GM12878 (cell line): Measurements from ENCODE around the gene DNAH3. TPM values are rescaled to one million over a fixed set of nuclear protein-coding genes. Genes with fewer than 3 reads are reported as not detected.
A peak's percentile ranks its signal among the peaks of the same experiment; 100 is the strongest.

ENCODE experiments used
- ATAC-seq: fragments of 200-7000 bp; cut with Tn5 transposase; 3 replicates; pipeline ENCODE4 v1.9.1; 2020; ENCODE audit warnings: mild to moderate bottlenecking, moderate library complexity
- BruUV-seq: library from RNA; stranded (reverse); fragments of 400-500 nt; replicated peaks from 2 replicates; lab custom pipeline; 2021; lab: Mats Ljungman, UMichigan
- CTCF ChIA-PET: fragments of 300-600 bp; sonication (Branson Sonifier 250); formaldehyde crosslinking; extraction: SDS; loops from one replicate; lab custom pipeline; 2021; ENCODE audit warnings: inconsistent platforms; lab: Yijun Ruan, JAX
- POLR2A ChIA-PET: fragments of 350-600 bp; formaldehyde crosslinking; extraction: SDS; loops from one replicate; lab custom pipeline; 2021; ENCODE audit warnings: inconsistent platforms; lab: Charles Lee
- RAD21 ChIA-PET: fragments of 300-600 bp; sonication (Branson Sonifier 250); formaldehyde crosslinking; loops from one replicate; lab custom pipeline; 2023; ENCODE audit warnings: antibody characterized with exemption; ENCODE audit not compliant: unreplicated experiment; lab: Charles Lee
- SMC1A ChIA-PET: fragments of 300-600 bp; sonication (Branson Sonifier 250); formaldehyde crosslinking; loops from one replicate; lab custom pipeline; 2023; ENCODE audit not compliant: unreplicated experiment, uncharacterized antibody; lab: Charles Lee
- DNase-seq: peaks from one replicate; pipeline ENCODE4 v3.0.0-alpha.2; 2011; ENCODE audit warnings: low read depth, low spot score
- FAIRE-seq: peaks from 3 replicates; lab custom pipeline; 2011; peaks lifted over from hg19 to GRCh38; lab: Jason Lieb, UNC
- H2AFZ ChIP-seq: 2 replicates; pipeline ENCODE4 v1.6.0; 2011; ENCODE audit warnings: low read depth, low read length, control low read depth; ENCODE audit not compliant: control insufficient read depth
- H3K27ac ChIP-seq: 2 replicates; pipeline ENCODE4 v1.5.1; 2011; ENCODE audit warnings: control low read depth; ENCODE audit not compliant: control insufficient read depth, insufficient read depth
- H3K27me3 ChIP-seq, 2 experiments: replicated peaks in 1 of 2; 2 replicates each; pipeline versions ENCODE4 v1.6.0 to v1.6.1; 2011; ENCODE audit warnings: low read length in 1 of 2; ENCODE audit not compliant: control insufficient read depth in 2 of 2, insufficient read depth in 2 of 2
- H3K36me3 ChIP-seq, 2 experiments: 2 replicates each; pipeline ENCODE4 v1.5.1; 2011; ENCODE audit warnings: low read length in 1 of 2; ENCODE audit not compliant: control insufficient read depth in 2 of 2, insufficient read depth in 2 of 2
- H3K4me1 ChIP-seq: 2 replicates; pipeline ENCODE4 v1.6.1; 2011; ENCODE audit warnings: mild to moderate bottlenecking, low read length, moderate library complexity, mixed read lengths; ENCODE audit not compliant: control insufficient read depth, insufficient read depth
- H3K4me2 ChIP-seq: 2 replicates; pipeline ENCODE4 v1.6.0; 2011; ENCODE audit warnings: control low read depth; ENCODE audit not compliant: control insufficient read depth, insufficient read depth
- H3K4me3 ChIP-seq: fragments of 200-600 bp; sonication (generic); 2 replicates; pipeline ENCODE4 v1.5.1; 2016
- H3K79me2 ChIP-seq: 2 replicates; pipeline ENCODE4 v1.6.0; 2011; ENCODE audit warnings: low read length; ENCODE audit not compliant: control insufficient read depth, insufficient read depth
- H3K9ac ChIP-seq: 2 replicates; pipeline ENCODE4 v1.8.0; 2011; ENCODE audit warnings: low read length, control low read depth, mixed read lengths; ENCODE audit not compliant: control insufficient read depth, insufficient read depth
- H3K9me3 ChIP-seq: replicated peaks from 3 replicates; pipeline ENCODE4 v1.5.1; 2011; ENCODE audit warnings: mild to moderate bottlenecking, low read length; ENCODE audit not compliant: control insufficient read depth, insufficient read depth
- H4K20me1 ChIP-seq: 2 replicates; pipeline ENCODE4 v1.6.0; 2011; ENCODE audit not compliant: control insufficient read depth, insufficient read depth
- EP300 ChIP-seq, 2 experiments: fragments of 150-350 bp in 1 of 2; IDR thresholded peaks; 2 replicates each; pipeline ENCODE4 v1.6.1; 2011 to 2012; ENCODE audit warnings: low read depth in 2 of 2, low read length in 2 of 2, borderline replicate concordance in 1 of 2, improper control_type of control experiment in 1 of 2, inconsistent platforms in 1 of 2; ENCODE audit not compliant: control insufficient read depth in 1 of 2
- EZH2 ChIP-seq: IDR thresholded peaks from 2 replicates; pipeline ENCODE4 v1.6.1; 2012; ENCODE audit warnings: low read depth, mild to moderate bottlenecking, control low read depth, inconsistent platforms, low read length, borderline replicate concordance; ENCODE audit not compliant: control insufficient read depth
- JUNB ChIP-seq: IDR thresholded peaks from 2 replicates; pipeline ENCODE4 v1.6.1; 2016; ENCODE audit warnings: antibody characterized with exemption, mild to moderate bottlenecking
- MEF2B ChIP-seq: fragments of 450-650 bp; IDR thresholded peaks from 2 replicates; pipeline ENCODE4 v1.6.1; 2018; ENCODE audit warnings: mild to moderate bottlenecking, moderate library complexity; ENCODE audit not compliant: partially characterized antibody, poor library complexity, severe bottlenecking
- RAD21 ChIP-seq: IDR thresholded peaks from 2 replicates; pipeline ENCODE4 v1.6.1; 2011; ENCODE audit warnings: mild to moderate bottlenecking, low read depth, low read length, moderate library complexity; ENCODE audit not compliant: insufficient read depth
- SMAD1 ChIP-seq: fragments of 450-650 bp; IDR thresholded peaks from 2 replicates; pipeline ENCODE4 v1.6.1; 2018; ENCODE audit warnings: mild to moderate bottlenecking, low read depth; ENCODE audit not compliant: partially characterized antibody
- SPI1 ChIP-seq: IDR thresholded peaks from 2 replicates; pipeline ENCODE4 v1.6.1; 2011; ENCODE audit warnings: low read depth, mild to moderate bottlenecking, low read length, moderate library complexity, borderline replicate concordance; ENCODE audit not compliant: insufficient read depth
- WGBS: methylation state at CpG from one replicate; pipeline ENCODE4 v1.1.6; 2016; ENCODE audit warnings: low lambda C conversion rate; ENCODE audit not compliant: insufficient replicate concordance, insufficient coverage; ENCODE audit errors: missing lambda C conversion rate; 5-methylcytosine and 5-hydroxymethylcytosine counted together
- in situ Hi-C: fragments of 300-500 bp; cut with MboI; formaldehyde crosslinking; loops from 9 replicates; pipeline ENCODE4 v1.14.3; 2018; ENCODE audit warnings: mixed read lengths
- intact Hi-C: fragments of 100-400 bp; cut with micrococcal nuclease; formaldehyde crosslinking; loops from one replicate; pipeline ENCODE4 v1.14.2; 2022; ENCODE audit not compliant: unreplicated experiment
- polyA plus RNA-seq, 11 experiments: library from polyadenylated mRNA; depleted of rRNA in 4 of 11; unstranded in 6 of 11; stranded (reverse) in 5 of 11; fragments of >200 nt; fragmentation: Nextera tagmentation in 4 of 11; fragmentation: Illumina TruSeq in 1 of 11; extraction: Ambion mirVana in 4 of 11; extraction: Trizol in 1 of 11; gene quantifications; 1 replicate in 1 of 11; 2 replicates in 10 of 11; pipeline versions ENCODE4 v1.2.1 to v1.2.3, GENCODE V29; 2011 to 2016; ENCODE audit warnings: inconsistent platforms in 2 of 11, missing spikeins in 2 of 11, low read depth in 1 of 11
- total RNA-seq, 4 experiments: library from RNA; depleted of rRNA in 3 of 4; stranded (reverse); fragments of >200 nt in 3 of 4; fragmentation: Illumina TruSeq in 1 of 4; extraction: Trizol in 1 of 4; gene quantifications; 2 replicates each; pipeline versions ENCODE4 v1.2.1 to v1.2.3, GENCODE V29; 2013 to 2021

DNAH3 gene
- total and polyA plus RNA-seq, 10 of the 15 experiments (the other 5 are each of a cell fraction or from before 2014, with no cell fraction given) = under 0.01 to 0.04 (median 0.04) TPM; not detected in 5

DNA sequence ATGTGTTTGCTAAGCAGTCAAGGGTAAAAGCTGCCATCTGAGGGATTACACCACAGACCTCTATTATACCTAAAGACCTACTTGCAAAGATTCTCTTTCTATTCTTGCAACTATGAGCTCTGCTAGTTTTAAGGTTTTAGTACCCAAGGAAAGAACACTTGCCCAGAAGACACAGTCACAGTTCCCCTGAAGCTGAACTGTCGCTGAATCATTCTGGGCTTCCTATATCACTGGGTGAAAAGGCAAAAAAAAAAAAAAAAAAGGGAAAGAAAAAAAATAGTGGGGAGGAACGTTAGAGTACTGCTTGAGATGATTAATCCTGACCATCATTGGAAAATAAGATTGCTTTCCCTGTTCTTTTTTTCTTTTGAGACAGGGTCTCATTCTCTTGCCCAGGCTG is 212.2 kb downstream of the DNAH3 start:
- RAD21 ChIA-PET = interaction anchor here (1.1 kb wide), 1 partner anchor 60 kb away, joined by 3 read pairs; no protein-coding TSS in a partner anchor
- no peak overlapping the region for H3K9ac ChIP-seq
- ATAC-seq (no peak; the same call in 2 of the 3 replicates), FAIRE-seq (no peak), DNase-seq (no peak)
- no peaks in the 10 kb centered on the region for H3K27me3 ChIP-seq
- POLR2A ChIA-PET = interaction anchor here (0.6 to 0.7 kb wide), 2 partner anchors 96 to 133 kb away, joined by 3 to 4 read pairs; no protein-coding TSS in a partner anchor
- no peaks in the 10 kb centered on the region for H3K9me3 ChIP-seq
- no peak overlapping the region for H3K4me3 ChIP-seq
- no TSS peak for BruUV-seq
- H3K79me2 ChIP-seq = no peaks in the 10 kb centered on the region
- no peaks in the 10 kb centered on the region for H3K36me3 ChIP-seq
- SMC1A ChIA-PET = interaction anchor here (0.8 to 1.3 kb wide), 2 partner anchors 8 to 17 kb away, joined by 3 to 6 read pairs; no protein-coding TSS in a partner anchor
- in situ Hi-C loops = no loop called here
- TF ChIP-seq EP300 (IDR thresholded peaks at IDR 0.05; ENCODE audit: borderline replicate concordance in 1 of 2, control insufficient read depth in 1 of 2, low read depth in 2 of 2, low read length in 2 of 2) (no peak), MEF2B (no peak), JUNB (0 out of 2 replicates have a peak, but pooled peaks have one; percentile 15), EZH2 (no peak), RAD21 (no peak), SPI1 (no peak), SMAD1 (no peak)
- no peak overlapping the region for H2AFZ ChIP-seq
- CTCF ChIA-PET = interaction anchor here (0.7 to 1.2 kb wide), 2 partner anchors 39 to 87 kb away, joined by 3 to 5 read pairs; no protein-coding TSS in a partner anchor
- peaks cover 4% of the 10 kb centered on the region for H3K4me1 ChIP-seq
- H3K27ac ChIP-seq = no peak overlapping the region
- intact Hi-C loops = no loop called here
- H4K20me1 ChIP-seq = no peaks in the 10 kb centered on the region
- WGBS = 6% methylated on average over 2 of the region's 2 CpGs
- no peak overlapping the region for H3K4me2 ChIP-seq
